ENCODE results near the gene NCOA6. TPM values are rescaled to one million over a fixed set of nuclear protein-coding genes. Genes with fewer than 3 reads are reported as not detected.
"Not testable (repeated sequence)": the region's sequence is repeated elsewhere in the genome, so short reads cannot be mapped to it uniquely, and the experiment has no call there.

NCOA6 gene
- total RNA-seq, 1 donor from 2014 or later: 80.7 TPM

- no peak overlapping the region for H3K4me3 Mint-ChIP-seq (ENCODE audit: low read depth)
- no peaks in the 10 kb centered on the region for H3K27me3 Mint-ChIP-seq
- no peak overlapping the region for H3K27ac Mint-ChIP-seq
- no peak for DNase-seq (ENCODE audit: low spot score, unreplicated experiment)
- H3K4me1 Mint-ChIP-seq (ENCODE audit: low read depth): peaks cover 43% of the 10 kb centered on the region
- TF ChIP-seq, protein P1, sequence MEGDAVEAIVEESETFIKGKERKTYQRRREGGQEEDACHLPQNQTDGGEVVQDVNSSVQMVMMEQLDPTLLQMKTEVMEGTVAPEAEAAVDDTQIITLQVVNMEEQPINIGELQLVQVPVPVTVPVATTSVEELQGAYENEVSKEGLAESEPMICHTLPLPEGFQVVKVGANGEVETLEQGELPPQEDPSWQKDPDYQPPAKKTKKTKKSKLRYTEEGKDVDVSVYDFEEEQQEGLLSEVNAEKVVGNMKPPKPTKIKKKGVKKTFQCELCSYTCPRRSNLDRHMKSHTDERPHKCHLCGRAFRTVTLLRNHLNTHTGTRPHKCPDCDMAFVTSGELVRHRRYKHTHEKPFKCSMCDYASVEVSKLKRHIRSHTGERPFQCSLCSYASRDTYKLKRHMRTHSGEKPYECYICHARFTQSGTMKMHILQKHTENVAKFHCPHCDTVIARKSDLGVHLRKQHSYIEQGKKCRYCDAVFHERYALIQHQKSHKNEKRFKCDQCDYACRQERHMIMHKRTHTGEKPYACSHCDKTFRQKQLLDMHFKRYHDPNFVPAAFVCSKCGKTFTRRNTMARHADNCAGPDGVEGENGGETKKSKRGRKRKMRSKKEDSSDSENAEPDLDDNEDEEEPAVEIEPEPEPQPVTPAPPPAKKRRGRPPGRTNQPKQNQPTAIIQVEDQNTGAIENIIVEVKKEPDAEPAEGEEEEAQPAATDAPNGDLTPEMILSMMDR (IDR thresholded peaks at IDR 0.05; ENCODE audit: unreplicated experiment): no peak
- H3K9me3 Mint-ChIP-seq (ENCODE audit: low read depth): peaks cover 4% of the 10 kb centered on the region
- H3K36me3 Mint-ChIP-seq (ENCODE audit: insufficient read depth): peaks cover 8% of the 10 kb centered on the region
These were observed 4.5 kb downstream of the NCOA6 start for GRCh38 chr20:34820805-34821578.

- TF ChIP-seq, protein P1 (IDR thresholded peaks at IDR 0.05; ENCODE audit: unreplicated experiment): no peak
- Mint-ChIP-seq H3K27ac (no peak overlapping the region), H3K4me3 (ENCODE audit: low read depth) (no peak overlapping the region), H3K4me1 (ENCODE audit: low read depth) (peaks cover 36% of the 10 kb centered on the region), H3K9me3 (ENCODE audit: low read depth) (peaks cover 4% of the 10 kb centered on the region), H3K36me3 (ENCODE audit: insufficient read depth) (peaks cover 14% of the 10 kb centered on the region), H3K27me3 (no peaks in the 10 kb centered on the region)
- DNase-seq (ENCODE audit: low spot score, unreplicated experiment): no peak
These were observed 7.7 kb downstream of the NCOA6 start for GRCh38 chr20:34817801-34818200.

DNA sequence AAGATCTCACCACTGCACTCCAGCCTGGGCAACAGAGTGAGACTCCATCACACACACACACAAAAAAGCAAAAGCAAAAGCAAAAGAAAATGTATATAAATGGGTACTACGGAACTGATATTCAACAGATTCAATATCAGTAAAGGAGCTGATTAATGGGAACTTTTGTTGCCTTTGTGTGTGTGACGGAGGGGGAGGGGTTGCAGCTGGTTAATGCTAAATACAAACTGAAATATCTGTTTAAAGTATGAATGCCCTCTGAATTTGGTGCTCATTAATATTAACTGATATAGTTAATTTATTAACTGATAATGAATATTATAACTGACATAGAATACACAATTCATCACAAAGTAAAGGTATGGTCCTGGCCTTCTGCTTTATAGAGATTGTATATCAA is 8.4 kb downstream of the NCOA6 start:
- peaks cover 31% of the 10 kb centered on the region for H3K4me1 Mint-ChIP-seq (ENCODE audit: low read depth)
- no peaks in the 10 kb centered on the region for H3K27me3 Mint-ChIP-seq
- TF ChIP-seq, protein P1 (IDR thresholded peaks at IDR 0.05; ENCODE audit: unreplicated experiment): no peak
- H3K9me3 Mint-ChIP-seq (ENCODE audit: low read depth): peaks cover 3% of the 10 kb centered on the region
- no peak for DNase-seq (ENCODE audit: low spot score, unreplicated experiment)
- H3K27ac Mint-ChIP-seq: no peak overlapping the region
- peaks cover 11% of the 10 kb centered on the region for H3K36me3 Mint-ChIP-seq (ENCODE audit: insufficient read depth)
- H3K4me3 Mint-ChIP-seq (ENCODE audit: low read depth): no peak overlapping the region

DNA sequence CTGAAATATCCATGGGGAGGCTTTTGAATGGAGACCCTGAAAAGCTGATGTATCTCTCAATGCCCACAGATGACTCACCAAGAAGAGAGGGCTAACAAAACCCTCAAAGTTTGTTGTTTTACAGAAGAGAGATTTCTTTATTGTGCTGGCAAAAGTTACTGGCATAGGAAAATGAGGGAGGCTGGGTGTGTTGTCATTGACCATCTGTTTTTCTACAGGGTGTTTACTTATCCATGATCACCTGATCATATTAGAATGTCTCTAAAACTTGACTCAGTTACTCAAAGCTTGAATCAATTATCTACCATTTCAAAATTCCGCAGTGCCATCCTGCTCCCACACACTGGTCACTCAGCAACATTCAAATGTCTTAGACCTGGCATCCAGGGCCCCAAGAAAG is 9.8 kb downstream of the NCOA6 start:
- Mint-ChIP-seq H3K27ac (peak overlapping the region; percentile 73), H3K4me1 (ENCODE audit: low read depth) (peaks cover 25% of the 10 kb centered on the region), H3K27me3 (no peaks in the 10 kb centered on the region), H3K36me3 (ENCODE audit: insufficient read depth) (peaks cover 8% of the 10 kb centered on the region), H3K9me3 (ENCODE audit: low read depth) (no peaks in the 10 kb centered on the region), H3K4me3 (ENCODE audit: low read depth) (no peak overlapping the region)
- DNase-seq (ENCODE audit: low spot score, unreplicated experiment): no peak
- TF ChIP-seq, protein P1 (IDR thresholded peaks at IDR 0.05; ENCODE audit: unreplicated experiment): no peak

- TF ChIP-seq, protein P1 (IDR thresholded peaks at IDR 0.05; ENCODE audit: unreplicated experiment): no peak
- no peaks in the 10 kb centered on the region for H3K9me3 Mint-ChIP-seq (ENCODE audit: low read depth)
- peaks cover 18% of the 10 kb centered on the region for H3K36me3 Mint-ChIP-seq (ENCODE audit: insufficient read depth)
- H3K4me3 Mint-ChIP-seq (ENCODE audit: low read depth): no peak overlapping the region
- H3K27me3 Mint-ChIP-seq: no peaks in the 10 kb centered on the region
- no peak overlapping the region for H3K27ac Mint-ChIP-seq
- no peak for DNase-seq (ENCODE audit: low spot score, unreplicated experiment)
- H3K4me1 Mint-ChIP-seq (ENCODE audit: low read depth): peaks cover 5% of the 10 kb centered on the region
These were observed 16.9 kb downstream of the NCOA6 start for GRCh38 chr20:34808583-34808982.

GRCh38 chr20:34807944-34808465 is 17.4 kb downstream of the NCOA6 start:
- not testable (repeated sequence) for DNase-seq (ENCODE audit: low spot score, unreplicated experiment); H3K4me1 Mint-ChIP-seq (ENCODE audit: low read depth); H3K27me3 Mint-ChIP-seq; H3K4me3 Mint-ChIP-seq (ENCODE audit: low read depth); H3K9me3 Mint-ChIP-seq (ENCODE audit: low read depth); H3K27ac Mint-ChIP-seq
- peaks cover 18% of the 10 kb centered on the region for H3K36me3 Mint-ChIP-seq (ENCODE audit: insufficient read depth)
